Body of pancreas (tissue), 4 donors: ENCODE data around the gene GRM8.

Experiments used
- POLR2A ChIP-seq, 3 donors: fragments of 450-650 bp; IDR thresholded peaks; one replicate each; pipeline ENCODE4 v1.6.1; 2016; ENCODE audit warnings: antibody characterized with exemption in 3 of 3, mild to moderate bottlenecking in 2 of 3
- TF ChIP-seq, protein P1 (sequence below), 7 experiments: fragments of 450-650 bp in 4 of 7; fragments of 200-600 bp in 3 of 7; sonication (generic) in 3 of 7; IDR thresholded peaks; one replicate each; pipeline ENCODE4 v1.5.1; 2016 to 2019; ENCODE audit warnings: antibody characterized with exemption in 7 of 7

DNA sequence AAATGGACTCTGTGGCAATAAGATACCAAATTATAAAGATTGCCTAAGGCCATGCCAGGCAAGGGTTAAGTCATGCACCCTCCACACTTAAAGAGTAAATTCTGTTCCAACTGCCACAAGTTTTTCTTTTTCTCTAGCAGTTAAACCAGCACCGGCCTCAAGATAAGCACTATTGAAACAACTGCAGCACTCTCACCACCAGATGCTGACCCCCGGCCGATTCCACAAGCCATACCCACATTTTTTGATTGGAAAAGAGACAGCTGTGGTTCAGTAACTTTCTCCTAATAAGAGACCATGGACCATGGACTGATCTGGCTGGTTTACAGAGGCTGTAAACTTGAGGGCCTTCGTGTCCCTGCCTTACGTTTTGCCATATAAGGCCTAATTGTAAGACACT is 44.9 kb downstream of the GRM8 start:
- TF ChIP-seq, protein P1, sequence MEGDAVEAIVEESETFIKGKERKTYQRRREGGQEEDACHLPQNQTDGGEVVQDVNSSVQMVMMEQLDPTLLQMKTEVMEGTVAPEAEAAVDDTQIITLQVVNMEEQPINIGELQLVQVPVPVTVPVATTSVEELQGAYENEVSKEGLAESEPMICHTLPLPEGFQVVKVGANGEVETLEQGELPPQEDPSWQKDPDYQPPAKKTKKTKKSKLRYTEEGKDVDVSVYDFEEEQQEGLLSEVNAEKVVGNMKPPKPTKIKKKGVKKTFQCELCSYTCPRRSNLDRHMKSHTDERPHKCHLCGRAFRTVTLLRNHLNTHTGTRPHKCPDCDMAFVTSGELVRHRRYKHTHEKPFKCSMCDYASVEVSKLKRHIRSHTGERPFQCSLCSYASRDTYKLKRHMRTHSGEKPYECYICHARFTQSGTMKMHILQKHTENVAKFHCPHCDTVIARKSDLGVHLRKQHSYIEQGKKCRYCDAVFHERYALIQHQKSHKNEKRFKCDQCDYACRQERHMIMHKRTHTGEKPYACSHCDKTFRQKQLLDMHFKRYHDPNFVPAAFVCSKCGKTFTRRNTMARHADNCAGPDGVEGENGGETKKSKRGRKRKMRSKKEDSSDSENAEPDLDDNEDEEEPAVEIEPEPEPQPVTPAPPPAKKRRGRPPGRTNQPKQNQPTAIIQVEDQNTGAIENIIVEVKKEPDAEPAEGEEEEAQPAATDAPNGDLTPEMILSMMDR (IDR thresholded peaks at IDR 0.05), result no peak
- no peak for TF ChIP-seq POLR2A (IDR thresholded peaks at IDR 0.05)
